ENCODE measurements around the gene HMG20A. TPM values are rescaled to one million over a fixed set of nuclear protein-coding genes. Genes with fewer than 3 reads are reported as not detected.

HMG20A gene
- total RNA-seq, 2 donors from 2014 or later, result 49.8 to 58.2 TPM

- no peak overlapping the region for H3K27ac ChIP-seq (ENCODE audit: low read depth, low read length)
- Mint-ChIP-seq H3K27ac (no peak overlapping the region), H3K36me3 (ENCODE audit: low read depth) (peaks cover 22% of the 10 kb centered on the region), H3K4me3 (no peak overlapping the region), H3K27me3 (ENCODE audit: insufficient read depth) (no peaks in the 10 kb centered on the region), H3K4me1 (no peaks in the 10 kb centered on the region), H3K9me3 (no peaks in the 10 kb centered on the region)
- no peaks in the 10 kb centered on the region for H3K4me1 ChIP-seq (ENCODE audit: control insufficient read depth, insufficient read depth, low read length)
- 89 to 97% methylated on average over 1 to 2 of the region's 4 CpGs for WGBS, 2 experiments (ENCODE audit: insufficient coverage in 1 of 2, insufficient read length in 1 of 2)
- H3K27me3 ChIP-seq (ENCODE audit: control insufficient read depth, insufficient read depth, low read length, poor library complexity, severe bottlenecking), result no peaks in the 10 kb centered on the region
- no peak for DNase-seq
- H3K4me3 ChIP-seq (ENCODE audit: low read length), result no peak overlapping the region
- H3K9ac ChIP-seq (ENCODE audit: extremely low read depth, low read length, poor library complexity, severe bottlenecking), result no peak overlapping the region
- H3K36me3 ChIP-seq (ENCODE audit: control insufficient read depth, insufficient read depth, low read length), result peaks cover 19% of the 10 kb centered on the region
- H3K9me3 ChIP-seq (ENCODE audit: control insufficient read depth, low read length), result peaks cover 13% of the 10 kb centered on the region
- TF ChIP-seq CTCF (conservative IDR thresholded peaks at IDR 0.05), result no peak
Observed at GRCh38 chr15:77446840-77447390, 26.2 kb downstream of the HMG20A start.

DNA sequence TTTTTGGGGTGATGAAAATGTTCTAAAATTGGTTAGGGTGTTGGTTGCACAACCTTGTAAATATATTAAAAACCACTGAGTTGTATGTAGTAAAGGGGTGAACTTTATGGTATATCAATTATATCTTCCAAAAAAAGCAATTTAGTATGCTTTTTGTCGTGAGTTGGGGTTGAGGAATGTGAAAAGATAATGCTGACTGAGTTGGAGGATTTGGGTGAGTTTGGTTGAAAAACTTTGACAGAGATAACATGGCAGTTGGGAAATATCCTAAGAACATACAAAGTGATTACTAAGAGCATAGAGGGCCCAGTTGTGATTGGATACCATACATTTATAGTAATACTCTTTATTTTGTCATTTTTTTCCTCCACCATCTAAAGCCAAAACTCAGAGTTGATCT lies 33.6 kb downstream of the HMG20A start:
- TF ChIP-seq CTCF (conservative IDR thresholded peaks at IDR 0.05), result no peak
- no peak overlapping the region for H3K4me3 Mint-ChIP-seq
- no peak overlapping the region for H3K27ac ChIP-seq (ENCODE audit: low read depth, low read length)

DNA sequence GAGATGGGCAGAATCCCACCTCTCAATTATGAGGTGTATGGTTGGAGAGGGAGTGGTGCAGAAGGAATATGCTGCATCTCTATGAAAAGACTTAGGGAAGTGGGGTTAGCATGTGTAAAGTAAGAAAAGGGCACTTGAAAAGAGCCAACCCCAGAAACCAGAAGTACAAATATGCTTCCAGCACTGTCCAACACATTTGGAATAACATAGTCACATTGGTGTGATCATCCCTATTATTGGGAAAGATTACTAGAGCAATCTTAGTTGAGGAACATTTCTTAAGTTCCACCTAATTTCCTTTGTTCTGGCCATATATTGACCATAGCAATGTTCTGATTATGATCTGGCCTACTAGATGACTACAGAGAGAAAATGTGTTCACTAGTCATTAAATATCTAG lies 34.3 kb downstream of the HMG20A start:
- H3K4me1 Mint-ChIP-seq, result peaks cover 9% of the 10 kb centered on the region
- no peaks in the 10 kb centered on the region for H3K27me3 ChIP-seq (ENCODE audit: control insufficient read depth, insufficient read depth, low read length, poor library complexity, severe bottlenecking)
- no peak for DNase-seq
- peaks cover 28% of the 10 kb centered on the region for H3K36me3 Mint-ChIP-seq (ENCODE audit: low read depth)
- H3K4me1 ChIP-seq (ENCODE audit: control insufficient read depth, insufficient read depth, low read length), result no peaks in the 10 kb centered on the region
- H3K36me3 ChIP-seq (ENCODE audit: control insufficient read depth, insufficient read depth, low read length), result peaks cover 31% of the 10 kb centered on the region
- no peak for TF ChIP-seq CTCF (conservative IDR thresholded peaks at IDR 0.05)
- no peak overlapping the region for H3K9ac ChIP-seq (ENCODE audit: extremely low read depth, low read length, poor library complexity, severe bottlenecking)
- no peak overlapping the region for H3K27ac ChIP-seq (ENCODE audit: low read depth, low read length)
- H3K27ac Mint-ChIP-seq, result no peak overlapping the region
- H3K9me3 ChIP-seq (ENCODE audit: control insufficient read depth, low read length), result peaks cover 13% of the 10 kb centered on the region
- no peak overlapping the region for H3K4me3 Mint-ChIP-seq
- H3K27me3 Mint-ChIP-seq (ENCODE audit: insufficient read depth), result no peaks in the 10 kb centered on the region
- no peak overlapping the region for H3K4me3 ChIP-seq (ENCODE audit: low read length)
- H3K9me3 Mint-ChIP-seq, result no peaks in the 10 kb centered on the region

More for the DNA sequence above, 33.6 kb downstream of the HMG20A start:
- H3K4me1 ChIP-seq (ENCODE audit: control insufficient read depth, insufficient read depth, low read length), result no peaks in the 10 kb centered on the region
- no peaks in the 10 kb centered on the region for H3K9me3 Mint-ChIP-seq
- peaks cover 25% of the 10 kb centered on the region for H3K36me3 ChIP-seq (ENCODE audit: control insufficient read depth, insufficient read depth, low read length)
- peaks cover 27% of the 10 kb centered on the region for H3K36me3 Mint-ChIP-seq (ENCODE audit: low read depth)
- no peaks in the 10 kb centered on the region for H3K27me3 ChIP-seq (ENCODE audit: control insufficient read depth, insufficient read depth, low read length, poor library complexity, severe bottlenecking)
- peaks cover 13% of the 10 kb centered on the region for H3K9me3 ChIP-seq (ENCODE audit: control insufficient read depth, low read length)
- WGBS, 2 experiments (ENCODE audit: insufficient coverage in 1 of 2, insufficient read length in 1 of 2), result 75% methylated on average over 1 of the region's 1 CpG; no CpG with 5 or more reads in 1 of the 2 experiments
- DNase-seq, result no peak
- no peak overlapping the region for H3K27ac Mint-ChIP-seq
- H3K4me3 ChIP-seq (ENCODE audit: low read length), result no peak overlapping the region
- peaks cover 9% of the 10 kb centered on the region for H3K4me1 Mint-ChIP-seq
- H3K9ac ChIP-seq (ENCODE audit: extremely low read depth, low read length, poor library complexity, severe bottlenecking), result no peak overlapping the region
- H3K27me3 Mint-ChIP-seq (ENCODE audit: insufficient read depth), result no peaks in the 10 kb centered on the region
